GM19372 (cell line): Measurements from ENCODE around the gene PDE10A.

Experiments
- ATAC-seq: cut with Tn5 transposase; IDR thresholded peaks from one replicate; pipeline ENCODE4 v1.9.1; 2021; ENCODE audit warnings: mild to moderate bottlenecking, low read depth, moderate library complexity; ENCODE audit not compliant: unreplicated experiment

Gene PDE10A

DNA sequence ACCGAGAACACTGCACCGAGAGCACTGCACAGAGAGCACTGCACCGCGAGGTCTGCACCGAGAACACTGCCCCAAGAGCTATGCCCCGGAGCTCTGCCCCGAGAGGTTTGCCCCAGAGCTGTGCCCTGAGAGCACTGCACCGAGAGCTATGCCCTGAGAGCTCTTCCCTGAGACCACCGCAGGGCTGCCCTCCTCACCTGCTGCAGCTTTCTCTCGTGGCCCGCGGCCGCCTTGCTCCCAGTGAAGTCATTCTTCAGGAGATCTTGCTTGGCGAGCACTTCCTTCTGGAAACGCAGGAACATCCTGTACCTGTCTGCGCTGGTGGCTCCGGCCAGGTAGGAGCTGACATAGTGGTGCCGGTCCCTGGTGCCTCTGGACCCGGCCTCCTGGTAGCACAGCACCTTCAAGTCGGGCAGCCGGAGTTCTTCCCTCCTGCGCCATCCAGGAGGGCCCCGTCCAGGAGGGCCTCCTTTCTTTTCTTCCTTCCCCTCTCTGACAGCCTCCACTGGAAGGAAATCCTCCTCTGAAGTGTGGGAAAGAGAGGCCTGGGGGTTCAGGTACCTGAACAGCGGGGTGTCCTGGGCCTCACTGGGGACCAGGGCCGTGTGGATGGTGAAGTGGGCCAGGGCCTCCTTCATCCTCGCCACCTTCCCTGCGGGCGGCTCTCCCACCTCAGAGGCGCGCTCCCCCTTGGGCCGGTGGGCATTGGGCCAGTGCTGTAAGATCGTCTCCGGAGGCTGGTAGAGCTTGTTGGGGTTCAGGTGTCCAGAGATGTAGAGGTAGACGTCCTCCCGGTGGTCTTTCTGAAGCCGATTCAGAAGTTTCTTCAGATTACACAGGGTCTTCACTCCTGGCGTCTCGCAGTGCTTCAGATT lies 361.4 kb downstream of the PDE10A start:
- ATAC-seq, result no peak

DNA sequence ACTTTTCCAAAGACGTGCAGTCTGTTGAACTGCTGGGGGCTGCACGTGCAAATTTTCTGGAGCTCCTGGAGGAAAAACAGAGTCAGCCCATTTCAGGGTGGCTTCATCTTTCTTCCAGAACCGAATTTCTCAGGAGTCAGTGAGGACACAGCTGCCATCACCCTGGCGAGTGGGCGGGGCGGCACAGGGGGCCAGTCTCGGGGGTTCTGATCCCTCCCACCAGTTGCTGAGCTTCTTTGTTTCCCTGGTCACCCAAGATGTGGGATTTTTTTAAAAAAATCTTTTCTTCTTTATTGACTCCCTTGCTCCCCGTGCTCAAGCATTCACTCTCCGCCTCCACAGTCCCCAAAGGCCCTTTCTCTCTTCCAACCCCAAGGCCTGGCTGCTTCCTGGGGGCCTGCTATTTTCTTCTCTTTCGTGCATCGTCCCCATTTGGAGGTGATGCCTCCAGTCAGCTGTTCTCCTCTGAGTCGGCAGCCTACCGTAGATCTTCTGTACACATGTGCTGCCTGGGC lies 362.6 kb downstream of the PDE10A start:
- no peak for ATAC-seq

DNA sequence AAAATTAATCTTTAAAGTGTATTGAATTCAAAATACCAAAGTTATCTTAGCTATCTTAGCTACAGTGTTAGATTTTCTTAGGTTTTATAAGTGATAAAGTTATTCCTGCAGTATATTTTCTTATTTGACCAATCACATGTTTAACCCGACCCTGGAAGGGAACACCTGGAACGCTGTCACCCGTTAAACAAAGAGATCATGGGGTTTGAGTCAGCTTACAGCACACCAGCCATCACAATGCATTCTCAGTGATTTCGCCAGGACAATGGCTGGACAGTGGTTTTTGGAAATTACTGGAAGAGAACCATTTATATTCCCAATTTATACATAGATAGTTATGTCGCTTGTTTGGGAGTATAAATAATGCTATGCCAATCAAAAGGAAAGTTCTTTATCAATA lies 364.2 kb downstream of the PDE10A start:
- ATAC-seq, result no peak

DNA sequence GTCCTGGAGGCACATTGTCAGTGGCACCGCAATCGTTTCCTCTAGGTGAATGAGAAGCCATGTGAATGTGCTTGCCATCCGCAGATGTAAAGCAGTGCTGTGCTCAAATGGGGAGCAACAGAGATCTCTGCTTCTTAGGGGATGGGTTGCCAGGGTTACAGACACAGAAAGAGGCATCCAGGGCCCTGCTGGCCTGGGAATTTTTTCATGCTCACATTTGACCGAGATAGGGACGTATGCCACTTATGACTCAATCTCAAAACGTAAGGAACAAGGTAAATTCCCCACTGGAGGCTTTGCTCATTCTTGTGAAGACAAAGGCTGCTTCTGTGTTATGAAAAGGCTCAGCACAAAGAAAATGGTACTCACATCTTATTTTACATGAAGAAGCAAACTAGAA lies 364.6 kb downstream of the PDE10A start:
- no peak for ATAC-seq

DNA sequence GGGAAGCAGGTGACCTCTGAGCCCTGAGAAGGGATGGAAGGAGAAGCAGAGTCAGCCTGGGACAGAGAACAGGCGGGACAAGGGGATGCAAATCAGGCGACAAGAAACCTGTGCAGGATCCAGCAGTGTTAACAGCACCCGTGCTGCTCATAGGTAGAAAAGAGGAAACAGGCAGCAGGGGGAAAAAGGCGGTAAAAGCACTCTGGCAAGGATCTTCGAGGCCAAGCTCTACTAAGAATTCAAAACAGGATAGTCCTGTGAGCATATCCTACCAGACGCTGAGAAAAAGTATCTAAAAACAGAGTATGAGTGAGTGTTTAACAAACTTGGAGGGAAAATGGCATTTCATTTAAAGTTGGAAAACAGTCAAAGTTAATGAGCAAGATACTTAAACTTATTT lies 370.4 kb downstream of the PDE10A start:
- ATAC-seq, result no peak
